Testis (tissue), 2 donors: ENCODE data around the gene PTPRK.

Experiments used
- CTCF ChIP-seq, 3 experiments: fragments of 450-650 bp in 2 of 3; fragments of 200-600 bp in 1 of 3; sonication (generic) in 1 of 3; IDR thresholded peaks; one replicate each; pipeline ENCODE4 v1.5.1; 2016 to 2019; ENCODE audit warnings: antibody characterized with exemption in 3 of 3, mild to moderate bottlenecking in 2 of 3, moderate library complexity in 1 of 3
- POLR2A ChIP-seq: fragments of 450-650 bp; IDR thresholded peaks from one replicate; pipeline ENCODE4 v1.6.1; 2017; ENCODE audit warnings: antibody characterized with exemption, mild to moderate bottlenecking, moderate library complexity

- TF ChIP-seq CTCF (IDR thresholded peaks at IDR 0.05) (no peak), POLR2A (no peak)
Observed at GRCh38 chr6:128487055-128487454, 33.3 kb downstream of the PTPRK start.
